ENCODE measurements around the gene TMEM234.

Gene TMEM234

DNA sequence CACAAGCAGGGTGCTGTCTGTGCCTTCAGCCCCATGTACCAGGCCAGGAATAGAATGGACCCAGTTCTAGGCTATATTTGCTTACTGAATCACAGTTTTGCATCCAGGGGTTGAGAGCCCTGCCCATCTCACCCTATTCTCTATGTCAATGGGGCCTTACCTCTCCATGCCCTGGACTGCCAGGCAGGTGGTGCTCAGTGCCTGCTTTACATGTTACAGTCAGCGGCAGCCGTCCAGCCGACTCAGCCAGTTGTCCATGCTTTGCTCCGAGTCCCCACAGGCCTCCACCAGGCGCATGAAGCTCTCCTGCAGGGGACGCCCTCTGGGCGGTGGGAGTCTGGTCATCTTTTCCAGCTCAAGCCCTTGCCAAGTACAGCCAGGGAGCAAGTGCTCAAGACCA, 12.6 kb upstream of the TMEM234 start:
- no peaks in the 10 kb centered on the region for H3K9me3 ChIP-seq (ENCODE audit: control insufficient read depth, low read length)
- H3K4ac ChIP-seq (ENCODE audit: low read depth in 1 of 2, low read length in 2 of 2): no peak overlapping the region
- no peak overlapping the region for H4K91ac ChIP-seq (ENCODE audit: low read length)
- H2BK120ac ChIP-seq (ENCODE audit: low read depth, low read length): no peak overlapping the region
- no peaks in the 10 kb centered on the region for H3K27me3 ChIP-seq (ENCODE audit: control insufficient read depth in 1 of 2, insufficient read depth in 1 of 2, low read length in 2 of 2)
- peaks cover 5% of the 10 kb centered on the region for H3K4me1 ChIP-seq (ENCODE audit: control insufficient read depth, insufficient read depth, low read depth, low read length)
- no peak overlapping the region for H3K4me2 ChIP-seq (ENCODE audit: low read length, poor library complexity, severe bottlenecking)
- no peak overlapping the region for H3K9ac ChIP-seq (ENCODE audit: low read length)
- no peak overlapping the region for H2AK5ac ChIP-seq (ENCODE audit: low read length, severe bottlenecking)
- peaks cover 3% of the 10 kb centered on the region for H3K79me1 ChIP-seq (replicated peaks; ENCODE audit: low read length, poor library complexity, severe bottlenecking)
- H3K14ac ChIP-seq (ENCODE audit: low read length in 2 of 2): no peak overlapping the region
- peaks cover 36 to 54% of the 10 kb centered on the region in 2 experiments for H3K36me3 ChIP-seq (ENCODE audit: control insufficient read depth in 1 of 2, insufficient read depth in 2 of 2, low read depth in 1 of 2, low read length in 2 of 2)
- H2AFZ ChIP-seq (ENCODE audit: low read depth, low read length): no peak overlapping the region
- 96% methylated on average over 7 of the region's 7 CpGs for WGBS
- no peak overlapping the region for H3K18ac ChIP-seq (ENCODE audit: low read depth in 1 of 2, low read length in 2 of 2)
- no peak overlapping the region for H3K27ac ChIP-seq (ENCODE audit: low read length, poor library complexity, severe bottlenecking)
- H2BK5ac ChIP-seq (ENCODE audit: low read depth, low read length, poor library complexity, severe bottlenecking): no peak overlapping the region
- H4K8ac ChIP-seq (ENCODE audit: low read length): no peak overlapping the region
- H3K23ac ChIP-seq (ENCODE audit: low read length in 2 of 2): no peak overlapping the region
- no peak for DNase-seq
- H2BK12ac ChIP-seq (ENCODE audit: low read length in 2 of 2): no peak overlapping the region
- H2BK15ac ChIP-seq (ENCODE audit: low read depth, poor library complexity, severe bottlenecking): no peak overlapping the region
- no peak overlapping the region for H3K4me3 ChIP-seq (ENCODE audit: insufficient read depth in 1 of 2, low read depth in 1 of 2, low read length in 2 of 2)

DNA sequence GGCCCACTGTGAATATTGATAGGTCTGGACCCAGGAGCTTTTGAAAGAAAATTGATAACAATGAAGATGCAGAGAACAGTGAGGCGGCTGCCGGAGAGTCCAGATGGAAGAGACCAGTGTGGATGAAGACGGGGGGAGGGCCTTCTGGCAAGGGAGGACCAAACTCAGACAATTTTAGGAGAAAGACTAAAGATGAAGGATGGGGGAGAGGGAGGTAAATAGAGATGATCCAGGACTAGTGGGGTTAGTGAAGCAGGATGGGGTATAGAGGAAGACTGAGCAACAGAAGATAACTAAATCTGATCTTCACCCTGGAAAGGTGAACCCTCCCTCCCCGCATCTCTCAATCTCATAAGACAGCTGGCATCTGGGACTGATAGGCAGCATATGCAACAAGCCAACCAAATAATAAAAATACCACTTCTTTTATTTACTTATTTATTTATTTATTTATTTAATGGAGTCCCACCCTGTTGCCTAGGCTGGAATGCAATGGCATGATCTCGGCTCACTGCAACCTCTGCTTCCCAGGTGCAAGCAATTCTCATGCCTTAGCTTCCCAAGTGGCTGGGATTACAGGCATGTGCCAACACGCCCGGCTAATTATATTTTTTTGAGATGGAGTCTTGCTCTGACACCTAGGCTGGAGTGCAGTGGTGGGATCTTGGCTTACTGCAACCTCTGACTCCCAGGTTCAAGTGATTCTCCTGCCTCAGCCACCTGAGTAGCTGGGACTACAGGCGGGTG, 10.6 kb upstream of the TMEM234 start:
- Histone ChIP-seq H3K9me3 (ENCODE audit: control insufficient read depth, low read length) (no peaks in the 10 kb centered on the region), H3K4me2 (ENCODE audit: low read length, poor library complexity, severe bottlenecking) (no peak overlapping the region), H4K8ac (ENCODE audit: low read length) (no peak overlapping the region), H3K4me1 (ENCODE audit: control insufficient read depth, insufficient read depth, low read depth, low read length) (peaks cover 2% of the 10 kb centered on the region), H2AK5ac (ENCODE audit: low read length, severe bottlenecking) (no peak overlapping the region), H3K18ac (ENCODE audit: low read depth in 1 of 2, low read length in 2 of 2) (no peak overlapping the region), H2BK15ac (ENCODE audit: low read depth, poor library complexity, severe bottlenecking) (no peak overlapping the region), H3K14ac (ENCODE audit: low read length in 2 of 2) (no peak overlapping the region), H2BK120ac (ENCODE audit: low read depth, low read length) (no peak overlapping the region), H2BK5ac (ENCODE audit: low read depth, low read length, poor library complexity, severe bottlenecking) (no peak overlapping the region), H4K91ac (ENCODE audit: low read length) (no peak overlapping the region), H3K4ac (ENCODE audit: low read depth in 1 of 2, low read length in 2 of 2) (no peak overlapping the region), H3K27me3 (ENCODE audit: control insufficient read depth in 1 of 2, insufficient read depth in 1 of 2, low read length in 2 of 2) (no peaks in the 10 kb centered on the region), H3K23ac (ENCODE audit: low read length in 2 of 2) (no peak overlapping the region), H3K36me3 (ENCODE audit: control insufficient read depth in 1 of 2, insufficient read depth in 2 of 2, low read depth in 1 of 2, low read length in 2 of 2) (peaks cover 53 to 69% of the 10 kb centered on the region in 2 experiments), H3K4me3 (ENCODE audit: insufficient read depth in 1 of 2, low read depth in 1 of 2, low read length in 2 of 2) (no peak overlapping the region), H3K9ac (ENCODE audit: low read length) (no peak overlapping the region), H3K27ac (ENCODE audit: low read length, poor library complexity, severe bottlenecking) (no peak overlapping the region), H2BK12ac (ENCODE audit: low read length in 2 of 2) (no peak overlapping the region), H2AFZ (ENCODE audit: low read depth, low read length) (no peak overlapping the region), H3K79me1 (replicated peaks; ENCODE audit: low read length, poor library complexity, severe bottlenecking) (peaks cover 13% of the 10 kb centered on the region)
- DNase-seq: no peak
- 98% methylated on average over 7 of the region's 8 CpGs for WGBS

DNA sequence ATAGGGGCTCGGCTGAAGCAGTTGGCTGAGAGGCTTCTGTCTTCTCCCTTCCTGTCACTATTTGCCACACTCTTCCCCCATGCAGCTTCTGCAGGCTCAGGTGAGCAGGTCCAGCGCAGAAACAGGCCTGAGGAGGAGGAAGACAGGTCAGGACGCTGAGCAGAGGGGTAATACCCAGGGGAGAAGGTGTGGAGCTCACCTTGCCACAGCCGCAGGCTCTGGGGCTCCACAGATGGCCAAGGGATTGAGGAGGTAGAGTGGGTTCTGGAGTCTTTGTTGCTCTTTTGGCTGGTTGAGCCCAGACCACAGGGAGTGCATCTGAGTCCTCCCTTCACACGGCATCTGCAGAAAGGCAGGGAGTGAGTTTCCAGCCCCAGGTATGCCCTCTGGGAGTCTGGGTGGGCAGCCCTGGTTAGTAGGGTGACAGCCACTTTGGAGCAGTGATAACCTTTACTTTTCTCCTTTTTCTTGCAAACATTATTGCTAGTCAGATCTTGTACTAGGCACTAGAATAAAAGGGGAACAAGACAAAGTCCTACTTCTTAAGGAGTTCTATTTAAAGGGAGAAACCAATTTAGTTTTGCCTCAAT, 9.8 kb upstream of the TMEM234 start:
- Histone ChIP-seq H3K79me1 (replicated peaks; ENCODE audit: low read length, poor library complexity, severe bottlenecking) (peaks cover 16% of the 10 kb centered on the region), H4K91ac (ENCODE audit: low read length) (no peak overlapping the region), H2BK15ac (ENCODE audit: low read depth, poor library complexity, severe bottlenecking) (no peak overlapping the region), H3K4me1 (ENCODE audit: control insufficient read depth, insufficient read depth, low read depth, low read length) (peaks cover 2% of the 10 kb centered on the region), H3K23ac (ENCODE audit: low read length in 2 of 2) (no peak overlapping the region), H3K4me3 (ENCODE audit: insufficient read depth in 1 of 2, low read depth in 1 of 2, low read length in 2 of 2) (no peak overlapping the region), H3K9ac (ENCODE audit: low read length) (no peak overlapping the region), H3K27ac (ENCODE audit: low read length, poor library complexity, severe bottlenecking) (no peak overlapping the region), H2AFZ (ENCODE audit: low read depth, low read length) (no peak overlapping the region), H2BK12ac (ENCODE audit: low read length in 2 of 2) (no peak overlapping the region), H3K36me3 (ENCODE audit: control insufficient read depth in 1 of 2, insufficient read depth in 2 of 2, low read depth in 1 of 2, low read length in 2 of 2) (peaks cover 55 to 77% of the 10 kb centered on the region in 2 experiments), H3K27me3 (ENCODE audit: control insufficient read depth in 1 of 2, insufficient read depth in 1 of 2, low read length in 2 of 2) (no peaks in the 10 kb centered on the region), H2AK5ac (ENCODE audit: low read length, severe bottlenecking) (no peak overlapping the region), H4K8ac (ENCODE audit: low read length) (no peak overlapping the region), H3K4me2 (ENCODE audit: low read length, poor library complexity, severe bottlenecking) (no peak overlapping the region), H3K14ac (ENCODE audit: low read length in 2 of 2) (no peak overlapping the region), H3K4ac (ENCODE audit: low read depth in 1 of 2, low read length in 2 of 2) (no peak overlapping the region), H3K9me3 (ENCODE audit: control insufficient read depth, low read length) (no peaks in the 10 kb centered on the region), H2BK5ac (ENCODE audit: low read depth, low read length, poor library complexity, severe bottlenecking) (no peak overlapping the region), H2BK120ac (ENCODE audit: low read depth, low read length) (no peak overlapping the region), H3K18ac (ENCODE audit: low read depth in 1 of 2, low read length in 2 of 2) (no peak overlapping the region)
- 83% methylated on average over 5 of the region's 5 CpGs for WGBS
- DNase-seq: no peak

DNA sequence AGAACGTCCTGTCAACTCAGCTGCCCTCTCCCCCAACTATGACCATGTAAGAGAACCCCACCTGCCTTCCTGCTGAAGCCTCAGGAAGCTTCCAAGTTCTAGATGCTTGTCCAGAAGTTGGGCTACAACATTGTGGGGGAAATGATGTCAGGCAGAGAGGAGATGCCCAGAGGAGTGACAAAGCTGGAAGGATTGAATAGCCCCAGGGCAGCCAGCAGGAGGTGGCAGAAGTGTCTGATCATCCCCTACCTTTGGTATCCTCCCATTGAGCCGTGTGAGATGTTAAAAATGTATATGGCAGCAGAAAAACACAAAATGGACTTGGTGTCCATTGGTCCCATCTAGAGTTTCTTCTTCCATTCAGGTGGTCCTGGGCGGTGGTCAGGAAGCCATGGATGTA, 6.6 kb upstream of the TMEM234 start:
- peaks cover 29% of the 10 kb centered on the region for H3K79me1 ChIP-seq (replicated peaks; ENCODE audit: low read length, poor library complexity, severe bottlenecking)
- H3K9ac ChIP-seq (ENCODE audit: low read length): no peak overlapping the region
- no peak overlapping the region for H3K4me3 ChIP-seq (ENCODE audit: insufficient read depth in 1 of 2, low read depth in 1 of 2, low read length in 2 of 2)
- WGBS: 100% methylated on average over 3 of the region's 3 CpGs
- no peak overlapping the region for H3K4me2 ChIP-seq (ENCODE audit: low read length, poor library complexity, severe bottlenecking)
- H2AFZ ChIP-seq (ENCODE audit: low read depth, low read length): no peak overlapping the region
- peaks cover 3% of the 10 kb centered on the region for H3K4me1 ChIP-seq (ENCODE audit: control insufficient read depth, insufficient read depth, low read depth, low read length)
- H3K4ac ChIP-seq (ENCODE audit: low read depth in 1 of 2, low read length in 2 of 2): no peak overlapping the region
- H4K8ac ChIP-seq (ENCODE audit: low read length): no peak overlapping the region
- H3K23ac ChIP-seq (ENCODE audit: low read length in 2 of 2): no peak overlapping the region
- H3K27me3 ChIP-seq (ENCODE audit: control insufficient read depth in 1 of 2, insufficient read depth in 1 of 2, low read length in 2 of 2): no peaks in the 10 kb centered on the region
- H2BK5ac ChIP-seq (ENCODE audit: low read depth, low read length, poor library complexity, severe bottlenecking): no peak overlapping the region
- H4K91ac ChIP-seq (ENCODE audit: low read length): no peak overlapping the region
- H2BK15ac ChIP-seq (ENCODE audit: low read depth, poor library complexity, severe bottlenecking): no peak overlapping the region
- no peaks in the 10 kb centered on the region for H3K9me3 ChIP-seq (ENCODE audit: control insufficient read depth, low read length)
- no peak overlapping the region for H2BK12ac ChIP-seq (ENCODE audit: low read length in 2 of 2)
- no peak overlapping the region for H2BK120ac ChIP-seq (ENCODE audit: low read depth, low read length)
- H3K27ac ChIP-seq (ENCODE audit: low read length, poor library complexity, severe bottlenecking): no peak overlapping the region
- no peak overlapping the region for H2AK5ac ChIP-seq (ENCODE audit: low read length, severe bottlenecking)
- no peak overlapping the region for H3K18ac ChIP-seq (ENCODE audit: low read depth in 1 of 2, low read length in 2 of 2)
- peaks cover 65 to 84% of the 10 kb centered on the region in 2 experiments for H3K36me3 ChIP-seq (ENCODE audit: control insufficient read depth in 1 of 2, insufficient read depth in 2 of 2, low read depth in 1 of 2, low read length in 2 of 2)
- H3K14ac ChIP-seq (ENCODE audit: low read length in 2 of 2): no peak overlapping the region
- DNase-seq: no peak

Measured in mesenchymal stem cell (in vitro differentiated cells and primary cell).